Breast epithelium (tissue), 4 donors: Measurements from ENCODE around the gene NADSYN1. TPM values are rescaled to one million over a fixed set of nuclear protein-coding genes. Genes with fewer than 3 reads are reported as not detected.

ENCODE experiments used
- DNase-seq, 2 donors: peaks; one replicate each; pipeline ENCODE4 v3.0.0-alpha.2; 2019; ENCODE audit warnings: low spot score in 2 of 2
- H3K27ac ChIP-seq, 2 donors: fragments of 200-600 bp; sonication (generic) in 1 of 2; one replicate each; pipeline ENCODE4 v1.5.1; 2016 to 2019; ENCODE audit warnings: mild to moderate bottlenecking in 1 of 2
- H3K27me3 ChIP-seq, 2 donors: fragments of 200-600 bp; sonication (generic) in 1 of 2; one replicate each; pipeline versions ENCODE4 v1.5.1 to v1.6.0; 2017 to 2019; ENCODE audit warnings: control low read depth in 1 of 2, mild to moderate bottlenecking in 1 of 2
- H3K36me3 ChIP-seq: fragments of 200-600 bp; one replicate; pipeline ENCODE4 v1.5.1; 2019
- H3K4me1 ChIP-seq, 2 donors: fragments of 200-600 bp; sonication (generic); one replicate each; pipeline ENCODE4 v1.5.1; 2016 to 2019; ENCODE audit warnings: control low read depth in 1 of 2
- H3K4me3 ChIP-seq, 3 donors: fragments of 200-600 bp; sonication (generic); 1 replicate in 2 of 3; 2 replicates in 1 of 3; pipeline ENCODE4 v1.5.1; 2016 to 2019; ENCODE audit warnings: mild to moderate bottlenecking in 3 of 3, moderate library complexity in 2 of 3
- H3K9me3 ChIP-seq, 2 donors: fragments of 200-600 bp; sonication (generic) in 1 of 2; one replicate each; pipeline ENCODE4 v1.5.1; 2016 to 2019; ENCODE audit warnings: control low read depth in 1 of 2
- POLR2A ChIP-seq: fragments of 450-650 bp; IDR thresholded peaks from one replicate; pipeline ENCODE4 v1.6.1; 2016; ENCODE audit warnings: antibody characterized with exemption, mild to moderate bottlenecking, moderate library complexity
- POLR2AphosphoS5 ChIP-seq, 3 donors: sonication (generic); formaldehyde crosslinking; IDR thresholded peaks; one replicate each; pipeline ENCODE4 v1.6.1; 2017; ENCODE audit warnings: antibody characterized with exemption in 3 of 3
- intact Hi-C: fragments of 100-400 bp; cut with DNase I; formaldehyde crosslinking; loops from one replicate; pipeline ENCODE4 v1.15.1; 2023; ENCODE audit warnings: low total_unique reads
- total RNA-seq, 3 donors: library from RNA; depleted of rRNA; stranded (reverse); fragments of >200 nt; gene quantifications; one replicate each; pipeline ENCODE4 v1.1.0, GENCODE V29; 2016
- TF ChIP-seq, protein P1 (sequence below), 3 donors: fragments of 450-650 bp; IDR thresholded peaks; one replicate each; pipeline ENCODE4 v1.5.1; 2016 to 2017; ENCODE audit warnings: antibody characterized with exemption in 3 of 3, mild to moderate bottlenecking in 3 of 3, moderate library complexity in 3 of 3

The NADSYN1 gene
- total RNA-seq, 3 donors from 2014 or later = 58.6 to 83.6 (median 70.5) TPM

GRCh38 chr11:71462726-71463125 lies 9.7 kb downstream of the NADSYN1 start:
- TF ChIP-seq, protein P1, sequence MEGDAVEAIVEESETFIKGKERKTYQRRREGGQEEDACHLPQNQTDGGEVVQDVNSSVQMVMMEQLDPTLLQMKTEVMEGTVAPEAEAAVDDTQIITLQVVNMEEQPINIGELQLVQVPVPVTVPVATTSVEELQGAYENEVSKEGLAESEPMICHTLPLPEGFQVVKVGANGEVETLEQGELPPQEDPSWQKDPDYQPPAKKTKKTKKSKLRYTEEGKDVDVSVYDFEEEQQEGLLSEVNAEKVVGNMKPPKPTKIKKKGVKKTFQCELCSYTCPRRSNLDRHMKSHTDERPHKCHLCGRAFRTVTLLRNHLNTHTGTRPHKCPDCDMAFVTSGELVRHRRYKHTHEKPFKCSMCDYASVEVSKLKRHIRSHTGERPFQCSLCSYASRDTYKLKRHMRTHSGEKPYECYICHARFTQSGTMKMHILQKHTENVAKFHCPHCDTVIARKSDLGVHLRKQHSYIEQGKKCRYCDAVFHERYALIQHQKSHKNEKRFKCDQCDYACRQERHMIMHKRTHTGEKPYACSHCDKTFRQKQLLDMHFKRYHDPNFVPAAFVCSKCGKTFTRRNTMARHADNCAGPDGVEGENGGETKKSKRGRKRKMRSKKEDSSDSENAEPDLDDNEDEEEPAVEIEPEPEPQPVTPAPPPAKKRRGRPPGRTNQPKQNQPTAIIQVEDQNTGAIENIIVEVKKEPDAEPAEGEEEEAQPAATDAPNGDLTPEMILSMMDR (IDR thresholded peaks at IDR 0.05) = no peak
- intact Hi-C loops = no loop called here
- DNase-seq = no peak
- Histone ChIP-seq H3K4me1 (no peaks in the 10 kb centered on the region), H3K36me3 (peaks cover 9% of the 10 kb centered on the region), H3K27me3 (no peaks in the 10 kb centered on the region), H3K4me3 (no peak overlapping the region), H3K9me3 (no peaks in the 10 kb centered on the region), H3K27ac (no peak overlapping the region)

GRCh38 chr11:71463331-71464211 lies 10.6 kb downstream of the NADSYN1 start:
- Histone ChIP-seq H3K4me1 (no peaks in the 10 kb centered on the region), H3K36me3 (peaks cover 9% of the 10 kb centered on the region), H3K27ac (no peak overlapping the region), H3K4me3 (no peak overlapping the region), H3K9me3 (no peaks in the 10 kb centered on the region), H3K27me3 (no peaks in the 10 kb centered on the region)
- DNase-seq = no peak
- intact Hi-C loops = no loop called here
- TF ChIP-seq POLR2AphosphoS5 (IDR thresholded peaks at IDR 0.05) (no peak), POLR2A (no peak)
- TF ChIP-seq, protein P1 (IDR thresholded peaks at IDR 0.05) = no peak

- H3K36me3 ChIP-seq = no peaks in the 10 kb centered on the region
- H3K4me3 ChIP-seq = no peak overlapping the region
- intact Hi-C loops = no loop called here
- no peaks in the 10 kb centered on the region for H3K27me3 ChIP-seq
- no peak for DNase-seq
- no peaks in the 10 kb centered on the region for H3K4me1 ChIP-seq
- H3K9me3 ChIP-seq = no peaks in the 10 kb centered on the region
- TF ChIP-seq POLR2A = no peak
- TF ChIP-seq, protein P1 (IDR thresholded peaks at IDR 0.05) = no peak
- TF ChIP-seq POLR2AphosphoS5 (IDR thresholded peaks at IDR 0.05) = no peak
- H3K27ac ChIP-seq = no peak overlapping the region
Measured at GRCh38 chr11:71465054-71465453, 12.1 kb downstream of the NADSYN1 start.

DNA sequence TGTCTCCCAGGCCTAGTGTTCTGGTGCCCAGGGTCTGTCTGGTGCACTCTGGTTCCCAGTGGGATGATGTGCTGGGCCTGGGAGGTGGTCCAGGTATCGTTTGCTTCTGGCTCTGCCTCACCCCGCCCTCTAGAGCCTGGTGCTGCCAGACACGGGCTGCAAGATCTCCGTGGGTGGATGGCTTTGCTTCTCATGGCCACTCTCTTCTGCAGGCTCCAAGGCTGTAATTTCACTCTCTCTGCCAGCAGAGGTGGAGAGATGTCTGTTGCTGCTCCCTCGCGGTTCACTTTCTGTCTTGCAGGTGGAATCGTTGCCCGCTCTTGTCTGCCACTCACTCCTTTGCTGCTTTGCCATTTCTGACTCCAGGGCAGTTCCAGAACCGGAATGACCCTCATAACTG lies 13.4 kb downstream of the NADSYN1 start:
- Histone ChIP-seq H3K36me3 (no peaks in the 10 kb centered on the region), H3K4me1 (no peaks in the 10 kb centered on the region), H3K9me3 (no peaks in the 10 kb centered on the region), H3K27me3 (no peaks in the 10 kb centered on the region), H3K27ac (no peak overlapping the region), H3K4me3 (no peak overlapping the region)
- no peak for DNase-seq
- intact Hi-C loops = no loop called here
- TF ChIP-seq POLR2A = no peak
- TF ChIP-seq POLR2AphosphoS5 (IDR thresholded peaks at IDR 0.05) = no peak
- TF ChIP-seq, protein P1 (IDR thresholded peaks at IDR 0.05) = no peak

DNA sequence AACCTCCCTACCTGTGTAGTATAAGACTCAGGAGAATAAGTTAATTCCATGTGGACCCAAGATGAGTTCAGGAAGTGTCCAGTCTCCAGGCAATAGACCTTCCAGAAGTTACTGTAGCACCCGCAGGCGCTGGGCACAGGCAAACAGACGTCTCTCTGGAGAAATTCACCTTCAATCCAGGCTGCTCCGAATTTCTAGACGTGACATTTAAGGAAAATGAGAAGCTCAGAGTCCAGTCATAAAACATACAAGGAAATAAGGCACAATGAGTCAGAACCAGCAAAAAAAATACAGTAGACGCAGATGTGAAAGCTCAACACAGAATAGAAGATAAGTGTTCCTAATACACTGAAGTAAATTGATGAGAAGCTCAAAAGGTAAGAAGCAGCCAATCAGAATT lies 14.2 kb downstream of the NADSYN1 start:
- H3K27ac ChIP-seq = no peak overlapping the region
- intact Hi-C loops = no loop called here
- no peak for TF ChIP-seq POLR2A
- TF ChIP-seq POLR2AphosphoS5 (IDR thresholded peaks at IDR 0.05) = no peak
- TF ChIP-seq, protein P1 (IDR thresholded peaks at IDR 0.05) = no peak
- H3K4me3 ChIP-seq = no peak overlapping the region
- H3K27me3 ChIP-seq = no peaks in the 10 kb centered on the region
- H3K36me3 ChIP-seq = no peaks in the 10 kb centered on the region
- no peaks in the 10 kb centered on the region for H3K4me1 ChIP-seq
- no peak for DNase-seq
- H3K9me3 ChIP-seq = no peaks in the 10 kb centered on the region
